COR-L47 (cell line): Measurements from ENCODE around the gene IRF7.

Experiments used
- DNase-seq: peaks from one replicate; lab custom pipeline; 2025; lab: John Stamatoyannopoulos, UW

IRF7 gene

GRCh38 chr11:620935-621814 lies 5.4 kb upstream of the IRF7 start:
- DNase-seq, result no peak

- no peak for DNase-seq
Observed at GRCh38 chr11:620201-620600, 4.5 kb upstream of the IRF7 start.

GRCh38 chr11:619628-620050 lies 3.9 kb upstream of the IRF7 start:
- no peak for DNase-seq

GRCh38 chr11:618856-619627 lies 3.3 kb upstream of the IRF7 start:
- no peak for DNase-seq

DNA sequence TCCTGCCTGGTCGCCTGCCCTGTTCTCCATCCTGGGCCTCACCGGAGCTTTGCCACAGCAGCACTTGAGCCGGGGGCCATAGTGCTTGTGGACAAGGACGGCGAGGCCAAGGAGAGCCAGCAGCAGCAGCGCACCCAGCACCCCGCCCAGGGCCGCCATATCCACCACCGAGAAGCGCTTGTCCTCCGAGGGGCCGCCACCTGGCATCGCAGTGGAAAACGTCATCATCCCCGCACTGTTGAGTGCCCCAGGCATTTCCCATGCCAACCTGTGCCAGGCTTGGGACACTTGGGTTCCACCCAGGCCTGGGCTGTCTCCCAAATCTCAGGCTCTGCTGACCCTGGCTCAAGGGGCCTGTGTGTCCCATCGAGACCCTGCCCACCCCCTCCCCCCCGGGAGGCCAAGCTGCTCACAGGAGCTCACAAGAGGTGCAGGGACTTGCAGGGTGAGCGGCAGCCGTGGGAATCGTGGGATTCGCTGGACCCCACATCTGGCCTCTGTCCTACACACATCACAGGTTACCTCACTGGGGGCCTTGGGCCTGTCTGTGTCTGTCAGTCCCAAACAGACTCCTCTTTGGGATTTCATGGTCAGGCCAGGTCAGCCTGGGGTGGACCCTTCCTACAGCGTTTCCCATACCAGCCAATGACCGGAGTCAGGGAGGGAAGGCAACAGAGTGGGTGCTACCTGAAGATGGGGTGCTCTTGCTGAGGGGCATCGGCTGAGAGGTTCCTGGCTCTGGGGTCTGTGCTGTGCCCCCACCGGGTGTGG lies 2.3 kb upstream of the IRF7 start:
- DNase-seq, result no peak

- no peak for DNase-seq
Observed at GRCh38 chr11:617199-617911, 1.6 kb upstream of the IRF7 start.

- DNase-seq, result no peak
Observed at GRCh38 chr11:616320-617198, 809 bp upstream of the IRF7 start.

DNA sequence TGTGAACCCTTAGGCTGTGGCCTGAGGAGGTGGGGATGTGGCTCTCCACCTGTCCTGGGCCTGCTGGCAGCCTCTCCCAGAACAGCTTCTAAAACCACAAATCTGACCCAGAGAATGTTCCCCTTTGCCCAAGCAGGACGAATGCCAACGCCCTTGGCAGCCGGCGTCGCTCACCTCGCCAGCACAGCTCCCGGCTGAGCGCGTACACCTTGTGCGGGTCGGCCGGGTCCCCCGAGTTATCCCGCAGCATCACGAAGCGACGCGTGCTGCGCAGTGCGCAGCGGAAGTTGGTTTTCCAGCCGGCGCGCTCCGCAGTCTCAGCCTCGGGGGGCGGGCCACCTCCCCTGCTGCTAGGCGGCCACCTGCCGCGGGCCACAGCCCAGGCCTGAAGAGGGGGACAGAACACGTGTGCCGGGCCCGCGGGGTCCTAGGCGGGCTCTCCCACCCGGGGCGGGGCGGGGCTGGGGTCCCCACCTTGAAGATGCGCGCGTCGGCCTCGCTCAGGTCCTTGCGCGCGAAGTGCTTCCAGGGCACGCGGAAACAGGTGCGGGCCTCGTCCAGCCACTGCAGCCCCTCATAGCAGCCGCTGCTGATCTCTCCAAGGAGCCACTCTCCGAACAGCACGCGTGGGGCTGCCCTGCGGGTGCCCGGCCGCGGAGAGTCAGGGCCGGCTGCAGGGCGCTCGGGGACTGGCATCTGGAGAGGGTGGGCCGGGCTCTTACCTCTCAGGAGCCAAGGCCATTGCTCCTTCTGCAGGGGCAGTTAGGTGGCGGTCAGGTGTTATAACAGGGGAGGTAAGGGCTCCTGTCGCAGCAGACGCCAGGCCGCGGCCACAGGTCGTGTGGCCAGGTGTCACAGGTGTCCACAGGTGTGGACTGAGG lies 887 bp downstream of the IRF7 start:
- no peak for DNase-seq

DNA sequence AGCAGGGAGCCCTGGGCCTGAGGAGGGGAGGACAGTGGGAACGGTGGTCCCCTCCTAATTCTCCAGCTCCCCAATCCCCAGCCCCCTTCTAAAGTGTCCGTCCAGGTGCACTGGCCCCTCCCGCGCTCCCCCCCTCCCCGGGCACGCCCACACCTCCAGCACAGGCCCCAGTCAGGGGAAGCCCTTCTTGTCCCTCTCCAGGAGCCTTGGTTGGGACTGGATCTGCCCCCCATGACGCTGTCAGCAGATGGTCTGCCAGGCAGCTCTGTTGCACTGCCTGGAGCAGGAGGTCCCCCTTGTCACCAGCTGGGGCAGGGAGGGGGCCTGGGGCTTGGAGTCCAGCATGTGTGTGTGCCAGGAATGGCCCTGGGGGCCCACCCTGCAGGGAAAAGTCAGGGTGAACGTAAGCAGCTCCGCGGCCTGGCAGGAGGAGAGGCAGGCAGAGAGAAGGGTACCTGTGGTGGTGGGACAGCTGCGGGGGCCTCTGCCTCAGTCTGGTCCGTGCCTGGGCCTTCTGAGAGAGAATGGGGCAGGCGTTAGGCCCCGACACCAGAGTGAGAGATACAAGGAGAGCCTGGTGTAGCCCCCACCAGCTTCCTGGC lies 1.6 kb downstream of the IRF7 start:
- no peak for DNase-seq

GRCh38 chr11:613369-613968 lies 2.3 kb downstream of the IRF7 start:
- DNase-seq, result peak; percentile 63

DNA sequence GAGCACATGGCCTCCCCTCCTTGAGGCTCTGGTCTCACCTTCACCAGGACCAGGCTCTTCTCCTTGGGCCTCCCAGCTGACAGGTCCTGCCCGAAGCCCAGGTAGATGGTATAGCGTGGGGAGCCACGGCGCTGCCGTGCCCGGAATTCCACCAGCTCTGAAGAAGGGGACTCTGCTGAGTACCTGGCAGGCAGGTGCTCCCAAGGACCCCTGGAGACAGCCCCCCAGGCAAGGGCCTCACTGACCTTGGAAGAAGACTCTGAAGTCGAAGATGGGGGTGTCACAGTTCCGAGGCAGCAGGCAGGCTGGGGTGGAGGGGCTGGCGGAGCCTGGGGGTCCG lies 2.8 kb downstream of the IRF7 start:
- no peak for DNase-seq

DNA sequence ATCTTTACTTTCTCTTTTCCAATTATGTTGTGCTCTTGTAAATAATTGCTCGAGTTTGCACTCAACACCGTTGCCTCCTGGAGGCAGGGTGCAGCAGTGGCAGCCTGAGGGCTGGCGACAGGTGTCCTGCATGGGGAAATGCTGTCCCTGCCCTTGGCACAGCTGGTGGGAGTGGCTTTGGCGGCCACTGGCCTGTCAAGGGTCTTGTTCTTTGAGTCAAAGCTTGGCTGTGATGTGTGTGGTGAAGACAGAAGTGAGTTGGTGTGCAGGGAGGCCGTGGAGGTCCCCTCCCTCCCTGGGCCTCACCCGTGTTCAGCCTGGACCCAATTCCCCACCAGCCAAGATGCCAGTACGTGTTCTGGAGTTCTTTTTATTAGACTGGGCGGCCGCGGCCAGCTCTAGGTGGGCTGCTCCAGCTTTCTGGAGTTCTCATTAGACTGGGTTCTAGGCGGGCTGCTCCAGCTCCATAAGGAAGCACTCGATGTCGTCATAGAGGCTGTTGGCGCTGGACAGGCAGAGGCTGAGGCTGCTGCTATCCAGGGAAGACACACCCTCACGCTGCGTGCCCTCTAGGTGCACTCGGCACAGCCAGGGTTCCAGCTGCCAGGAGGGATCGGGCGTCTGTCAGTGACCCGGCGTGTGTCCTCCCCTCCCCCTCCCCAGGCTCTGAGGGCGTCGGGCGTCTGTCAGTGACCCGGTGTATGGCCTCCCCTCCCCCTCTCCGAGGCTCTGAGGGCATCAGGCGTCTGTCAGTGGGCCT lies 3.4 kb downstream of the IRF7 start:
- no peak for DNase-seq

DNA sequence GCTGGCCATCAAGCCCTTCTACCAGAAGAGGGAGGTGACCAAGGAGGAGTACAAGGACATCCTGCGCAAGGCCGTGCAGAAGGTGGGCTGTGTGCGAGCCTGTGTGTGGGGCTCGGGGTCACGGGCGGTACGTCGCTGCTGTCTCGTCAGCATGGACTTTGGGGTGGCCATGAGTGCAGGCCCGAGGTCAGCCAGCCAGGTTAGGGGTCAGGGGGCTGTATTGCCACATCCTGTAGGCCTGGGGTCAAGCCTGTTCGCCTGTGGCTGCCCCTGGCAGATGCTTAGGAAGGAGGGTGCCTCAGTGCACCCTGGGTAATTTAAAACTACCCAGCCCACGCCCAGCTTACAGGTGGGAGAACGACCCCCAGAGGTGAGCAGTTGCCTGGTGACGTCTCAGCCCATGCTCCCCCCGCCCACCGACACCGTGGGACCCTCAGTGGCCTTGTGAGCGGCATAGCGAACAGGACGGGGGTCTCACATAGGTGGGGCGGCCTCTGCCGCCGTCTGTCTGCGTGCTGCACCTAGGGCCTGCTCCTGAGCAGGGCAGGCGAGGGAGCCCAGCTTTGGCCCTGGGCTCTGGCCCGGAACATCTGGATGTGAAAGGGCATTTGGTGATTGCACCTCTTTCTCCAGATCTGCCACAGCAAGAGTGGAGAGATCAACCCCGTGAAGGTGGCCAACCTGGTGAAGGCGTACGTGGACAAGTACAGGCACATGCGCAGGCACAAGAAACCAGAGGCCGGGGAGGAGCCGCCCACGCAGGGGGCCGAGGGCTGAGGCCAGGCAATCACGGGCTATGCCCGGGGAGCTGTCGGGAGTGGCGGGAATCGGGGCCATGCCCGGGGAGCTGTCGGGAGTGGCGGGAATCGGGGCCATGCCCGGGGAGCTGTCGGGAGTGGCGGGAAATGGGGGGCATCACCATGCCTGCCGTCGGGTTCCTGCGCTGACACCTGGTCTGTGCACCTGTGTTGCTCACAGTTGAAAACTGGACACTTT lies 4.5 kb downstream of the IRF7 start:
- DNase-seq, result no peak

- DNase-seq, result no peak
Observed at GRCh38 chr11:610146-610801, 5.5 kb downstream of the IRF7 start.

DNA sequence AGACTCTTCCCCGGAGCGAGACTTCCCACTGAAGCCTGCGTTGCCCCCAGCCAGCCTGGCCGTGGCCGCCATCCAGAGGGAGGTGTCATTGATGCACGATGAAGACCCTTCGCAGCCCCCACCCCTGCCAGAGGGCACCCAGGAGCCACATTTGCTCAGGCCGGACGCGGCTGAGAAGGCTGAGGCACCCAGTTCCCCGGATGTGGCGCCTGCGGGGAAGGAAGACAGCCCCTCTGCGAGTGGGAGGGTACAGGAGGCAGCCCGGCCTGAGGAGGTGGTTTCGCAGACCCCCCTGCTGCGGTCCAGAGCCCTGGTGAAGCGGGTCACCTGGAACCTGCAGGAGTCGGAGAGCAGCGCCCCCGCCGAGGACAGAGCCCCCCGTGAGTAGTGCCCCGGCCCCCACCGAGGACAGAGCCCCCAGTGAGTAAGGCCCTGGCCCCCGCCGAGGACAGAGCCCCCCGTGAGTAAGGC lies 6.4 kb downstream of the IRF7 start:
- no peak for DNase-seq

DNA sequence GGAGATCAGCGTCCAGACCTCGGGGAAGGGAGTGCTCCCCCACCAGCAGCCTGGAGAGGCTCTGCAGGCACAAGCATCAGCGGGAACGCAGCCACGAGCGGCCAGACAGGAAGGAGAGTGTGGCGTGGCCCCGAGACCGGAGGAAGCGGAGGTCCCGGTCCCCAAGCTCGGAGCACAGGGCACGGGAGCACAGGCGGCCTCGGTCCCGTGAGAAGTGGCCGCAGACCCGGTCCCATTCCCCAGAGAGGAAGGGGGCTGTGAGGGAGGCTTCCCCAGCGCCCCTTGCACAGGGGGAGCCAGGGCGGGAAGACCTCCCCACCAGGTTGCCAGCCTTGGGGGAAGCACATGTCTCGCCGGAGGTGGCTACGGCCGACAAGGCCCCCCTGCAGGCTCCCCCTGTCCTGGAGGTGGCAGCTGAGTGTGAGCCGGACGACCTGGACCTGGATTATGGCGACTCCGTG lies 6.9 kb downstream of the IRF7 start:
- DNase-seq, result no peak
